WTC11 (cell line): ENCODE measurements around the gene PRKAR1B.

ENCODE experiments used
- ATF3 ChIP-seq: sonication (generic); formaldehyde crosslinking; conservative IDR thresholded peaks from 2 replicates; pipeline ENCODE4 v1.8.1; 2022; ENCODE audit warnings: mild to moderate bottlenecking, missing genetic modification reagents
- CTCF ChIP-seq: fragments of 200-600 bp; IDR thresholded peaks from 2 replicates; pipeline ENCODE4 v1.8.0; 2022; ENCODE audit warnings: antibody characterized with exemption
- FOXK1 ChIP-seq: sonication (generic); formaldehyde crosslinking; IDR thresholded peaks from 2 replicates; pipeline ENCODE4 v1.8.0; 2022; ENCODE audit warnings: mild to moderate bottlenecking, moderate library complexity, missing genetic modification reagents
- HMGXB4 ChIP-seq: sonication (generic); formaldehyde crosslinking; IDR thresholded peaks from 2 replicates; pipeline ENCODE4 v1.8.1; 2023; ENCODE audit warnings: mild to moderate bottlenecking, moderate library complexity, missing genetic modification reagents
- ZSCAN18 ChIP-seq: fragments of 250-450 bp; sonication (Bioruptor Pico); IDR thresholded peaks from 2 replicates; pipeline ENCODE4 v2.1.2; 2022; ENCODE audit warnings: mild to moderate bottlenecking, moderate library complexity

GRCh38 chr7:724298-724697, 2.8 kb downstream of the PRKAR1B start:
- TF ChIP-seq ATF3 (no peak), CTCF (no peak), HMGXB4 (CRISPR knock-in tag) (no peak), ZSCAN18 (CRISPR knock-in tag) (no peak), FOXK1 (CRISPR knock-in tag) (no peak)
